A549 (cell line): ENCODE data around the gene NOXO1. TPM values are rescaled to one million over a fixed set of nuclear protein-coding genes. Genes with fewer than 3 reads are reported as not detected.

ENCODE experiments used
- BCL3 ChIP-seq: fragments of >200 bp; sonication (Bioruptor Twin); formaldehyde crosslinking; IDR thresholded peaks from 3 replicates; pipeline ENCODE4 v1.6.1; 2016
- BHLHE40 ChIP-seq: IDR thresholded peaks from 2 replicates; pipeline ENCODE4 v1.6.1; 2012; ENCODE audit warnings: low read depth, low read length, inconsistent platforms
- CBX2 ChIP-seq: fragments of 200-600 bp; sonication (generic); IDR thresholded peaks from 2 replicates; pipeline ENCODE4 v1.6.1; 2016; ENCODE audit warnings: low read depth, mild to moderate bottlenecking, borderline replicate concordance
- CBX8 ChIP-seq: fragments of 200-600 bp; sonication (generic); IDR thresholded peaks from 2 replicates; pipeline ENCODE4 v1.6.1; 2016
- CEBPB ChIP-seq, 2 experiments: fragments of >200 bp in 1 of 2; sonication (Bioruptor Twin) in 1 of 2; formaldehyde crosslinking in 1 of 2; IDR thresholded peaks; 2 replicates each; pipeline ENCODE4 v1.6.1; 2012 to 2016
- EHF ChIP-seq: fragments of 250-450 bp; sonication (Bioruptor Pico); IDR thresholded peaks from 2 replicates; pipeline ENCODE4 v1.5.0; 2020; ENCODE audit warnings: mild to moderate bottlenecking
- EP300 ChIP-seq, 2 experiments: fragments of >200 bp; sonication (Bioruptor Twin); formaldehyde crosslinking; IDR thresholded peaks; 2 replicates in 1 of 2; 3 replicates in 1 of 2; pipeline ENCODE4 v1.6.1; 2016 to 2017
- ESRRA ChIP-seq: fragments of 150-350 bp; IDR thresholded peaks from 2 replicates; pipeline ENCODE4 v1.6.1; 2014; ENCODE audit warnings: mild to moderate bottlenecking, low read length, borderline replicate concordance
- FOXS1 ChIP-seq: fragments of 250-450 bp; sonication (Bioruptor Pico); IDR thresholded peaks from 2 replicates; pipeline ENCODE4 v1.5.0; 2020; ENCODE audit warnings: mild to moderate bottlenecking, moderate library complexity
- HDAC2 ChIP-seq: fragments of 200-600 bp; sonication (generic); IDR thresholded peaks from 2 replicates; pipeline ENCODE4 v1.6.1; 2016
- HEYL ChIP-seq: fragments of 250-450 bp; sonication (Bioruptor Pico); IDR thresholded peaks from 2 replicates; pipeline ENCODE4 v1.8.0; 2021; ENCODE audit warnings: mild to moderate bottlenecking, moderate library complexity
- HOXA7 ChIP-seq: fragments of 250-450 bp; sonication (Bioruptor Pico); IDR thresholded peaks from 2 replicates; pipeline ENCODE4 v1.5.0; 2020; ENCODE audit warnings: mild to moderate bottlenecking, moderate library complexity
- HOXB5 ChIP-seq: fragments of 250-450 bp; sonication (Bioruptor Pico); IDR thresholded peaks from 2 replicates; pipeline ENCODE4 v1.5.0; 2020; ENCODE audit warnings: mild to moderate bottlenecking, moderate library complexity
- JUNB ChIP-seq: fragments of >200 bp; sonication (Bioruptor Twin); formaldehyde crosslinking; IDR thresholded peaks from 2 replicates; pipeline ENCODE4 v1.6.1; 2016
- KDM5A ChIP-seq: fragments of 200-600 bp; sonication (generic); IDR thresholded peaks from 2 replicates; pipeline ENCODE4 v1.6.1; 2016; ENCODE audit warnings: antibody characterized with exemption, mild to moderate bottlenecking
- MAX ChIP-seq: IDR thresholded peaks from 2 replicates; pipeline ENCODE4 v1.6.1; 2012
- MAZ ChIP-seq: fragments of 150-350 bp; IDR thresholded peaks from 2 replicates; pipeline ENCODE4 v1.6.1; 2014; ENCODE audit warnings: antibody characterized with exemption, low read depth, low read length, borderline replicate concordance
- MYC ChIP-seq: IDR thresholded peaks from 2 replicates; pipeline ENCODE4 v1.6.1; 2012; ENCODE audit warnings: mild to moderate bottlenecking, inconsistent platforms, low read length, improper control_type of control experiment, borderline replicate concordance
- NFE2L2 ChIP-seq: fragments of 150-350 bp; conservative IDR thresholded peaks from 2 replicates; pipeline ENCODE4 v1.6.1; 2014; ENCODE audit warnings: low read length
- NPAS2 ChIP-seq: fragments of 250-450 bp; sonication (Bioruptor Pico); IDR thresholded peaks from 2 replicates; pipeline ENCODE4 v1.8.0; 2022; ENCODE audit warnings: mild to moderate bottlenecking, moderate library complexity, borderline replicate concordance
- PHF8 ChIP-seq: fragments of 200-600 bp; sonication (generic); IDR thresholded peaks from 2 replicates; pipeline ENCODE4 v1.6.1; 2016; ENCODE audit warnings: low read depth, mild to moderate bottlenecking, antibody characterized with exemption, moderate library complexity, borderline replicate concordance
- RAD21 ChIP-seq, 2 experiments: fragments of >200 bp in 1 of 2; sonication (Bioruptor Twin) in 1 of 2; formaldehyde crosslinking in 1 of 2; IDR thresholded peaks in 1 of 2; conservative IDR thresholded peaks in 1 of 2; 2 replicates in 1 of 2; 3 replicates in 1 of 2; pipeline ENCODE4 v1.6.1; 2012 to 2018; ENCODE audit warnings: inconsistent platforms in 1 of 2
- RFX5 ChIP-seq: fragments of 450-650 bp; IDR thresholded peaks from 2 replicates; pipeline ENCODE4 v1.7.1; 2014; ENCODE audit warnings: antibody characterized with exemption, mild to moderate bottlenecking, moderate library complexity
- RNF2 ChIP-seq: fragments of 200-600 bp; sonication (generic); IDR thresholded peaks from 2 replicates; pipeline ENCODE4 v1.6.1; 2016; ENCODE audit warnings: low read depth, mild to moderate bottlenecking, antibody characterized with exemption, moderate library complexity, borderline replicate concordance
- SMC3 ChIP-seq: fragments of >200 bp; sonication (Bioruptor Twin); formaldehyde crosslinking; IDR thresholded peaks from 3 replicates; pipeline ENCODE4 v1.6.1; 2018; ENCODE audit warnings: inconsistent platforms
- SREBF2 ChIP-seq: fragments of 450-650 bp; IDR thresholded peaks from 2 replicates; pipeline ENCODE4 v1.6.1; 2014; ENCODE audit warnings: mild to moderate bottlenecking, moderate library complexity
- TFCP2L1 ChIP-seq: fragments of 250-450 bp; sonication (Bioruptor Pico); IDR thresholded peaks from 2 replicates; pipeline ENCODE4 v1.5.0; 2021; ENCODE audit warnings: mild to moderate bottlenecking
- ZC3H11A ChIP-seq: fragments of 450-650 bp; IDR thresholded peaks from 2 replicates; pipeline ENCODE4 v1.6.1; 2014; ENCODE audit warnings: antibody characterized with exemption, mild to moderate bottlenecking
- ZFP36 ChIP-seq: fragments of 450-650 bp; IDR thresholded peaks from 2 replicates; pipeline ENCODE4 v1.6.1; 2014; ENCODE audit warnings: borderline replicate concordance; ENCODE audit not compliant: partially characterized antibody
- ZSCAN20 ChIP-seq: fragments of 250-450 bp; sonication (Bioruptor Pico); IDR thresholded peaks from 2 replicates; pipeline ENCODE4 v1.8.0; 2022; ENCODE audit warnings: mild to moderate bottlenecking, moderate library complexity
- polyA plus RNA-seq, 4 experiments: library from polyadenylated mRNA; depleted of rRNA in 3 of 4; stranded (reverse); fragments of >200 nt; fragmentation: RNase III in 1 of 4; extraction: RNeasy Plus Mini Kit Qiagen cat#74134 plus additional on column Dnase treatment in 1 of 4; gene quantifications; 2 replicates in 3 of 4; 3 replicates in 1 of 4; pipeline ENCODE4 v1.2.3, GENCODE V29; 2011 to 2017
- TF ChIP-seq, protein P1 (sequence below): fragments of 200-600 bp; sonication (generic); IDR thresholded peaks from 2 replicates; pipeline ENCODE4 v1.6.1; 2016; ENCODE audit warnings: antibody characterized with exemption, mild to moderate bottlenecking, moderate library complexity
- TF ChIP-seq, protein P2 (sequence below): fragments of >200 bp; sonication (Bioruptor Twin); formaldehyde crosslinking; IDR thresholded peaks from 3 replicates; pipeline ENCODE4 v1.5.1; 2016
- TF ChIP-seq, protein P3 (sequence below): fragments of 150-350 bp; IDR thresholded peaks from 2 replicates; pipeline ENCODE4 v1.6.1; 2014; ENCODE audit warnings: low read depth, mild to moderate bottlenecking, low read length
- TF ChIP-seq, protein P4 (sequence below): fragments of 250-450 bp; sonication (Bioruptor Pico); IDR thresholded peaks from 2 replicates; pipeline ENCODE4 v1.5.0; 2020; ENCODE audit warnings: low read depth, mild to moderate bottlenecking, moderate library complexity

Gene NOXO1
- polyA plus RNA-seq, 2 of the 4 experiments (the other 2 are of a cell fraction) = 0.32 TPM; not detected in 1

DNA sequence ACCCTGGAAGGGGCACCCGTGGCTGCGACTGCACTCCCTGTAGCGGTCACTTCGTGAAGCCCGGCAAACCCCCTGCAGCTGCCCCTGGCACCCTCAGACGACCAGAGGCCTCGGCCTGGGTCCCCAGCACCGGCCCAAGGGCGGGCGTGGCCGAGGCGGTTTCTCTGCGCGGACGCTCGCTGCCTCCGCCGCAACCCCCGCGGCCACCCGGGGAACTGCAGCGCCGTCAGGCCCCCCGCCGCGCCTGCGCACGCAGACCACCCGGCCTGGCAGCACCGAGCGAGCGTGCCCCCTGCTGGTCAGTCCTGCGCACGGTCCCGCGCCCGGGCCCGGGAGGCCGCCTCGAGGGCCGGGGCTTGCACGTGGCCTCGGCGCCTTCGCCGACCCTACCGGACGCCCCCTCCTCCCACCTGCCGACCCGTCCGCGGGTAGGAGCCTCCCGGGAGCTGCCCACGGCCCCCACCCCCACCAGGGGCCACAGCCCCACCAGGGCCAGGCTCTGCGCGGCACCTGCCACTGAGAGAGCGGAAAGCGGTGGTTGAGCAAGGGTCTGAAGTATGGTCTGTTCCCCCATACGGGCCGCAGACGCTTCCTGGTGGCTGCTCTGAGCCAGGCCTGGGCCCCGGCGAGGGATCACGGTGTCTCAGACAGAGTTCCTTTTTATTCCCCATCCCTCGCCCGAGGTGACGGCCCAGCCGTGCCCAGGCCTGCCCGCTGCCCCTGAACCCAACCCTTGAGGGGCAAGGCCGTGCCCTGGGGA is 51.5 kb downstream of the NOXO1 start (continued):
- TF ChIP-seq, protein P1, sequence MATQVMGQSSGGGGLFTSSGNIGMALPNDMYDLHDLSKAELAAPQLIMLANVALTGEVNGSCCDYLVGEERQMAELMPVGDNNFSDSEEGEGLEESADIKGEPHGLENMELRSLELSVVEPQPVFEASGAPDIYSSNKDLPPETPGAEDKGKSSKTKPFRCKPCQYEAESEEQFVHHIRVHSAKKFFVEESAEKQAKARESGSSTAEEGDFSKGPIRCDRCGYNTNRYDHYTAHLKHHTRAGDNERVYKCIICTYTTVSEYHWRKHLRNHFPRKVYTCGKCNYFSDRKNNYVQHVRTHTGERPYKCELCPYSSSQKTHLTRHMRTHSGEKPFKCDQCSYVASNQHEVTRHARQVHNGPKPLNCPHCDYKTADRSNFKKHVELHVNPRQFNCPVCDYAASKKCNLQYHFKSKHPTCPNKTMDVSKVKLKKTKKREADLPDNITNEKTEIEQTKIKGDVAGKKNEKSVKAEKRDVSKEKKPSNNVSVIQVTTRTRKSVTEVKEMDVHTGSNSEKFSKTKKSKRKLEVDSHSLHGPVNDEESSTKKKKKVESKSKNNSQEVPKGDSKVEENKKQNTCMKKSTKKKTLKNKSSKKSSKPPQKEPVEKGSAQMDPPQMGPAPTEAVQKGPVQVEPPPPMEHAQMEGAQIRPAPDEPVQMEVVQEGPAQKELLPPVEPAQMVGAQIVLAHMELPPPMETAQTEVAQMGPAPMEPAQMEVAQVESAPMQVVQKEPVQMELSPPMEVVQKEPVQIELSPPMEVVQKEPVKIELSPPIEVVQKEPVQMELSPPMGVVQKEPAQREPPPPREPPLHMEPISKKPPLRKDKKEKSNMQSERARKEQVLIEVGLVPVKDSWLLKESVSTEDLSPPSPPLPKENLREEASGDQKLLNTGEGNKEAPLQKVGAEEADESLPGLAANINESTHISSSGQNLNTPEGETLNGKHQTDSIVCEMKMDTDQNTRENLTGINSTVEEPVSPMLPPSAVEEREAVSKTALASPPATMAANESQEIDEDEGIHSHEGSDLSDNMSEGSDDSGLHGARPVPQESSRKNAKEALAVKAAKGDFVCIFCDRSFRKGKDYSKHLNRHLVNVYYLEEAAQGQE = no peak
- TF ChIP-seq NFE2L2 (no peak), ZFP36 (no peak), EP300 (IDR thresholded peaks at IDR 0.05) (no peak), NPAS2 (CRISPR knock-in tag) (peak; percentile 52; the same call in 1 of the 2 replicates), ZSCAN20 (CRISPR knock-in tag) (no peak), BCL3 (peak; percentile 31; the same call in 1 of the 3 replicates), ZC3H11A (no peak), EHF (CRISPR knock-in tag) (peak; percentile 90), MAZ (no peak), MAX (peak; percentile 98), CBX2 (no peak), PHF8 (0 out of 2 replicates have a peak, but pooled peaks have one; percentile 43), FOXS1 (CRISPR knock-in tag) (peak; percentile 84; the same call in 1 of the 2 replicates), SREBF2 (no peak), RFX5 (no peak), MYC (peak; percentile 88), SMC3 (peak; percentile 99), HOXB5 (CRISPR knock-in tag) (peak; percentile 91), RAD21 (conservative IDR thresholded peaks at IDR 0.05 in 1 of 2, IDR thresholded peaks at IDR 0.05 in 1 of 2) (peak; percentile 87 to 99), TFCP2L1 (CRISPR knock-in tag) (no peak), CBX8 (no peak), KDM5A (no peak), BHLHE40 (no peak), HDAC2 (no peak), CEBPB (IDR thresholded peaks at IDR 0.05) (no peak), ESRRA (no peak), JUNB (no peak), HEYL (no peak), HOXA7 (CRISPR knock-in tag) (no peak), RNF2 (peak; percentile 92)
- TF ChIP-seq, protein P2, sequence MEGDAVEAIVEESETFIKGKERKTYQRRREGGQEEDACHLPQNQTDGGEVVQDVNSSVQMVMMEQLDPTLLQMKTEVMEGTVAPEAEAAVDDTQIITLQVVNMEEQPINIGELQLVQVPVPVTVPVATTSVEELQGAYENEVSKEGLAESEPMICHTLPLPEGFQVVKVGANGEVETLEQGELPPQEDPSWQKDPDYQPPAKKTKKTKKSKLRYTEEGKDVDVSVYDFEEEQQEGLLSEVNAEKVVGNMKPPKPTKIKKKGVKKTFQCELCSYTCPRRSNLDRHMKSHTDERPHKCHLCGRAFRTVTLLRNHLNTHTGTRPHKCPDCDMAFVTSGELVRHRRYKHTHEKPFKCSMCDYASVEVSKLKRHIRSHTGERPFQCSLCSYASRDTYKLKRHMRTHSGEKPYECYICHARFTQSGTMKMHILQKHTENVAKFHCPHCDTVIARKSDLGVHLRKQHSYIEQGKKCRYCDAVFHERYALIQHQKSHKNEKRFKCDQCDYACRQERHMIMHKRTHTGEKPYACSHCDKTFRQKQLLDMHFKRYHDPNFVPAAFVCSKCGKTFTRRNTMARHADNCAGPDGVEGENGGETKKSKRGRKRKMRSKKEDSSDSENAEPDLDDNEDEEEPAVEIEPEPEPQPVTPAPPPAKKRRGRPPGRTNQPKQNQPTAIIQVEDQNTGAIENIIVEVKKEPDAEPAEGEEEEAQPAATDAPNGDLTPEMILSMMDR = peak; percentile 97
- TF ChIP-seq, protein P3, sequence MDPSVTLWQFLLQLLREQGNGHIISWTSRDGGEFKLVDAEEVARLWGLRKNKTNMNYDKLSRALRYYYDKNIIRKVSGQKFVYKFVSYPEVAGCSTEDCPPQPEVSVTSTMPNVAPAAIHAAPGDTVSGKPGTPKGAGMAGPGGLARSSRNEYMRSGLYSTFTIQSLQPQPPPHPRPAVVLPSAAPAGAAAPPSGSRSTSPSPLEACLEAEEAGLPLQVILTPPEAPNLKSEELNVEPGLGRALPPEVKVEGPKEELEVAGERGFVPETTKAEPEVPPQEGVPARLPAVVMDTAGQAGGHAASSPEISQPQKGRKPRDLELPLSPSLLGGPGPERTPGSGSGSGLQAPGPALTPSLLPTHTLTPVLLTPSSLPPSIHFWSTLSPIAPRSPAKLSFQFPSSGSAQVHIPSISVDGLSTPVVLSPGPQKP = no peak
- TF ChIP-seq, protein P4, sequence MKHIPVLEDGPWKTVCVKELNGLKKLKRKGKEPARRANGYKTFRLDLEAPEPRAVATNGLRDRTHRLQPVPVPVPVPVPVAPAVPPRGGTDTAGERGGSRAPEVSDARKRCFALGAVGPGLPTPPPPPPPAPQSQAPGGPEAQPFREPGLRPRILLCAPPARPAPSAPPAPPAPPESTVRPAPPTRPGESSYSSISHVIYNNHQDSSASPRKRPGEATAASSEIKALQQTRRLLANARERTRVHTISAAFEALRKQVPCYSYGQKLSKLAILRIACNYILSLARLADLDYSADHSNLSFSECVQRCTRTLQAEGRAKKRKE = peak; percentile 95
